ENCODE measurements around the gene KLHDC4. TPM values are rescaled to one million over a fixed set of nuclear protein-coding genes. Genes with fewer than 3 reads are reported as not detected.

Gene KLHDC4
- total RNA-seq, 1 donor from 2014 or later: 29.8 TPM

DNA sequence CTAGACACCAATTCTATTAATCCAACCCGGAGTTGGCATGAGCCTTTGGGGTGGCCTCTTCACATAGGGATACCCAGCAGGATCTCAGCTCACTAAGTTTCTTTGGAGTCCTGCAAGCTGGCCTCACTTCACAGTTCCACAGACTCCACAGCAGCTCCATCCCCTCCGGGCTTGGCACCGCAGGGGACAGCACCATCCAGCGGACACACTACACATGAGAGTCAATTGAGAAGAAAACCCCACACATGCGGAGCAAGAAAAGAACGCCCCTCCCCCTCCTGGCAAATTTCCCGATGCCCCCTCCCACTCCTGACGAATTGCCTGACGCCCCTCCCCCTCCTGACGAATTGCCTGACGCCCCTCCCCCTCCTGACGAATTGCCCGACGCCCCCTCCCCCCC lies 31.1 kb downstream of the KLHDC4 start:
- peak overlapping the region; percentile 81 for H3K27ac Mint-ChIP-seq (ENCODE audit: unreplicated experiment)
- peaks cover 12% of the 10 kb centered on the region for H3K36me3 Mint-ChIP-seq (ENCODE audit: low read depth, unreplicated experiment)
- Histone ChIP-seq H3K4me2 (ENCODE audit: low read length) (no peak overlapping the region), H3K27me3 (ENCODE audit: insufficient read depth, low read length) (no peaks in the 10 kb centered on the region), H3K27ac (ENCODE audit: low read depth, low read length) (no peak overlapping the region), H2AFZ (ENCODE audit: low read depth, low read length) (no peak overlapping the region), H3K4me1 (ENCODE audit: insufficient read depth, low read length) (no peaks in the 10 kb centered on the region), H4K20me1 (ENCODE audit: insufficient read depth, low read length) (peaks cover 47% of the 10 kb centered on the region), H3K79me2 (ENCODE audit: insufficient read depth, low read length) (no peaks in the 10 kb centered on the region), H3K9ac (ENCODE audit: low read length) (no peak overlapping the region), H3K9me3 (ENCODE audit: insufficient read depth, low read depth, low read length) (no peaks in the 10 kb centered on the region), H3K4me3 (ENCODE audit: insufficient read depth, low read depth, low read length) (no peak overlapping the region), H3K36me3 (ENCODE audit: insufficient read depth, low read length) (no peaks in the 10 kb centered on the region)
- TF ChIP-seq, protein P1, sequence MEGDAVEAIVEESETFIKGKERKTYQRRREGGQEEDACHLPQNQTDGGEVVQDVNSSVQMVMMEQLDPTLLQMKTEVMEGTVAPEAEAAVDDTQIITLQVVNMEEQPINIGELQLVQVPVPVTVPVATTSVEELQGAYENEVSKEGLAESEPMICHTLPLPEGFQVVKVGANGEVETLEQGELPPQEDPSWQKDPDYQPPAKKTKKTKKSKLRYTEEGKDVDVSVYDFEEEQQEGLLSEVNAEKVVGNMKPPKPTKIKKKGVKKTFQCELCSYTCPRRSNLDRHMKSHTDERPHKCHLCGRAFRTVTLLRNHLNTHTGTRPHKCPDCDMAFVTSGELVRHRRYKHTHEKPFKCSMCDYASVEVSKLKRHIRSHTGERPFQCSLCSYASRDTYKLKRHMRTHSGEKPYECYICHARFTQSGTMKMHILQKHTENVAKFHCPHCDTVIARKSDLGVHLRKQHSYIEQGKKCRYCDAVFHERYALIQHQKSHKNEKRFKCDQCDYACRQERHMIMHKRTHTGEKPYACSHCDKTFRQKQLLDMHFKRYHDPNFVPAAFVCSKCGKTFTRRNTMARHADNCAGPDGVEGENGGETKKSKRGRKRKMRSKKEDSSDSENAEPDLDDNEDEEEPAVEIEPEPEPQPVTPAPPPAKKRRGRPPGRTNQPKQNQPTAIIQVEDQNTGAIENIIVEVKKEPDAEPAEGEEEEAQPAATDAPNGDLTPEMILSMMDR (IDR thresholded peaks at IDR 0.05; ENCODE audit: insufficient read depth, low read depth, low read length): no peak
- TF ChIP-seq EZH2 (IDR thresholded peaks at IDR 0.05; ENCODE audit: insufficient read depth, low read length): no peak
- no peaks in the 10 kb centered on the region for H3K9me3 Mint-ChIP-seq (ENCODE audit: unreplicated experiment)
- no peaks in the 10 kb centered on the region for H3K4me1 Mint-ChIP-seq (ENCODE audit: low read depth, unreplicated experiment)
- H3K4me3 Mint-ChIP-seq (ENCODE audit: unreplicated experiment): no peak overlapping the region
- no peak for DNase-seq (ENCODE audit: low read depth)
- no peak for FAIRE-seq
- H3K27me3 Mint-ChIP-seq (ENCODE audit: low read depth, unreplicated experiment): no peaks in the 10 kb centered on the region

DNA sequence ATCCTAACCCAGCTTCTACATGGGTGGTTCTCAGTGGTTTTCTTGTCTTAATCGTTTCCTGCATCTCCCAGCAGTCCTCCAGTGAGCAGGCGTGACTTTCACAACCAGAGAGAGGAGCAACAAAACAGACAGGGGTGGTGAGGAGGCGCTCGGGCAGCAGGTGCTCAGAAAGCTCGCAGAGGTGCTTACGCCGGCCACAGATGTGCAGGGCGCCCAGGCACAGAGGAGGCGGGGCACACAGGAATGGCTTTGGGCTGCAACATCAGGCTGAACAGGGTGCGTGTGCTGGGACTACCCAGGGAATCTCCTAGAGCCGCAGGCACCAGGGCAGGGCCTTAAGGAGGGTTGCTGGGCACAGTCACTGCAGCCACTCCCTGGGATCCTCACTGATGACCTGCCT lies 32.6 kb downstream of the KLHDC4 start:
- no peak for FAIRE-seq
- H3K36me3 ChIP-seq (ENCODE audit: insufficient read depth, low read length): no peaks in the 10 kb centered on the region
- H3K4me1 ChIP-seq (ENCODE audit: insufficient read depth, low read length): peaks cover 4% of the 10 kb centered on the region
- no peak overlapping the region for H3K4me2 ChIP-seq (ENCODE audit: low read length)
- H3K27ac ChIP-seq (ENCODE audit: low read depth, low read length): no peak overlapping the region
- H3K4me3 ChIP-seq (ENCODE audit: insufficient read depth, low read depth, low read length): no peak overlapping the region
- no peak overlapping the region for H3K27ac Mint-ChIP-seq (ENCODE audit: unreplicated experiment)
- no peak overlapping the region for H2AFZ ChIP-seq (ENCODE audit: low read depth, low read length)
- no peaks in the 10 kb centered on the region for H3K27me3 ChIP-seq (ENCODE audit: insufficient read depth, low read length)
- H3K9me3 Mint-ChIP-seq (ENCODE audit: unreplicated experiment): no peaks in the 10 kb centered on the region
- no peaks in the 10 kb centered on the region for H3K9me3 ChIP-seq (ENCODE audit: insufficient read depth, low read depth, low read length)
- peaks cover 16% of the 10 kb centered on the region for H3K36me3 Mint-ChIP-seq (ENCODE audit: low read depth, unreplicated experiment)
- no peak overlapping the region for H3K9ac ChIP-seq (ENCODE audit: low read length)
- H3K79me2 ChIP-seq (ENCODE audit: insufficient read depth, low read length): no peaks in the 10 kb centered on the region
- no peak for TF ChIP-seq EZH2 (IDR thresholded peaks at IDR 0.05; ENCODE audit: insufficient read depth, low read length)
- TF ChIP-seq, protein P1 (IDR thresholded peaks at IDR 0.05; ENCODE audit: insufficient read depth, low read depth, low read length): no peak
- peaks cover 42% of the 10 kb centered on the region for H4K20me1 ChIP-seq (ENCODE audit: insufficient read depth, low read length)
- H3K4me1 Mint-ChIP-seq (ENCODE audit: low read depth, unreplicated experiment): peaks cover 2% of the 10 kb centered on the region
- no peak for DNase-seq (ENCODE audit: low read depth)
- no peak overlapping the region for H3K4me3 Mint-ChIP-seq (ENCODE audit: unreplicated experiment)
- no peaks in the 10 kb centered on the region for H3K27me3 Mint-ChIP-seq (ENCODE audit: low read depth, unreplicated experiment)

DNA sequence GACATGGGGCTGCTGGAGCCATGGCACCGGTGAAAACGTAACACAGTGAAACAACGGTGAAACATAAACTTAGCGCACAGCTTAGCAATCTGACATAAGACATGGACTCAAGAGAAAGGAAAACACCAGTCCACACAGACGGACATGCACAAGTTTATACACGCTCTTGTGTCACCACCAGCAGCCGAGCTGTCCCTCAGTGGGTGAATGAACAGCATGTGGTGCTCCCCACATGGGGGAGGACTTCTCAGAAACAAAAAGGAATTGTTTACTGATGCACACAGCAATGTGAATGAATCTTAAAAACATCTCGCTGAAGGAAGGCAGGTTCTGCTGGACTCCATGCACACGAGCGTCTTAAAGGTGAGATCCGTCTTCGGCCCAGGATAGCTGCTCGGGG lies 34.2 kb downstream of the KLHDC4 start:
- H3K27ac Mint-ChIP-seq (ENCODE audit: unreplicated experiment): no peak overlapping the region
- no peaks in the 10 kb centered on the region for H3K9me3 Mint-ChIP-seq (ENCODE audit: unreplicated experiment)
- no peaks in the 10 kb centered on the region for H3K36me3 ChIP-seq (ENCODE audit: insufficient read depth, low read length)
- no peak overlapping the region for H3K4me2 ChIP-seq (ENCODE audit: low read length)
- no peak overlapping the region for H3K4me3 ChIP-seq (ENCODE audit: insufficient read depth, low read depth, low read length)
- no peak overlapping the region for H3K9ac ChIP-seq (ENCODE audit: low read length)
- H2AFZ ChIP-seq (ENCODE audit: low read depth, low read length): no peak overlapping the region
- TF ChIP-seq EZH2 (IDR thresholded peaks at IDR 0.05; ENCODE audit: insufficient read depth, low read length): no peak
- TF ChIP-seq, protein P1 (IDR thresholded peaks at IDR 0.05; ENCODE audit: insufficient read depth, low read depth, low read length): no peak
- no peak overlapping the region for H3K4me3 Mint-ChIP-seq (ENCODE audit: unreplicated experiment)
- no peaks in the 10 kb centered on the region for H3K27me3 Mint-ChIP-seq (ENCODE audit: low read depth, unreplicated experiment)
- no peak overlapping the region for H3K27ac ChIP-seq (ENCODE audit: low read depth, low read length)
- peaks cover 39% of the 10 kb centered on the region for H4K20me1 ChIP-seq (ENCODE audit: insufficient read depth, low read length)
- H3K79me2 ChIP-seq (ENCODE audit: insufficient read depth, low read length): no peaks in the 10 kb centered on the region
- peaks cover 24% of the 10 kb centered on the region for H3K36me3 Mint-ChIP-seq (ENCODE audit: low read depth, unreplicated experiment)
- no peak for DNase-seq (ENCODE audit: low read depth)
- H3K4me1 ChIP-seq (ENCODE audit: insufficient read depth, low read length): peaks cover 13% of the 10 kb centered on the region
- H3K4me1 Mint-ChIP-seq (ENCODE audit: low read depth, unreplicated experiment): peaks cover 16% of the 10 kb centered on the region
- H3K27me3 ChIP-seq (ENCODE audit: insufficient read depth, low read length): no peaks in the 10 kb centered on the region
- H3K9me3 ChIP-seq (ENCODE audit: insufficient read depth, low read depth, low read length): no peaks in the 10 kb centered on the region
- FAIRE-seq: no peak

Data from astrocyte (in vitro differentiated cells and primary cell).